ENCODE measurements around the gene SLC38A7. TPM values are rescaled to one million over a fixed set of nuclear protein-coding genes. Genes with fewer than 3 reads are reported as not detected.

Gene SLC38A7
- total RNA-seq, 1 experiment from 2014 or later = 9.8 TPM

DNA sequence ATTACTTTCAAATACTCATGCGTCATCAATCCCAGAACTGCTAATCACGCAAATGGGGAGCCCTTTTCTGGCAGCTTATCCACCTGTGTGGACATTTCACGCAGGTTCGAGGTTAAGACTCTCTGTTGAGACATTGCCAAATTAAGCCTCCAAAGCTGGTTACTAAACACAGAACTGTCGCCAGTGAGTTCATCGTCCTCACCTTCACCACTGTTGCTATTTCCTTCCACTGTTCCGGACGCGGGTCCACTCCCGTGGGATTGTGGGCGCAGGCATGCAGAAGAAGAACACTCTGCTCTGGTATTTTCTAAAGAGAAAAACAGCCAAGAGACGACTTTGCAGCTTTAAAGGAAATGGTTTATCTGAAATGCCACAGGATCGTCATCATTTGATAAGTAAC lies 33.4 kb upstream of the SLC38A7 start:
- no peaks in the 10 kb centered on the region for H3K27me3 ChIP-seq (ENCODE audit: insufficient read depth, low read length)
- no peak overlapping the region for H3K9ac ChIP-seq (ENCODE audit: low read length)
- H3K36me3 ChIP-seq (ENCODE audit: control insufficient read depth in 1 of 2, insufficient read depth in 2 of 2, low read length in 2 of 2) = peaks cover 44 to 56% of the 10 kb centered on the region in 2 experiments
- H3K9me3 ChIP-seq (ENCODE audit: control insufficient read depth in 1 of 2, insufficient read depth in 1 of 2, low read depth in 1 of 2, low read length in 2 of 2) = no peaks in the 10 kb centered on the region
- H4K20me1 ChIP-seq (ENCODE audit: insufficient read depth) = no peaks in the 10 kb centered on the region
- RAD21 ChIA-PET (ENCODE audit: low non-redundant PET in 1 of 2, low total read pairs in 2 of 2, uncharacterized antibody in 2 of 2, unreplicated experiment in 2 of 2) = no interaction called here
- no peak overlapping the region for H2AFZ ChIP-seq (ENCODE audit: low read depth, low read length, poor library complexity, severe bottlenecking)
- H3K9me2 ChIP-seq (ENCODE audit: insufficient read depth) = no peaks in the 10 kb centered on the region
- intact Hi-C loops (cut with micrococcal nuclease) = no loop called here
- TF ChIP-seq ZNF274 (IDR thresholded peaks at IDR 0.05; ENCODE audit: low read depth, low read length) (no peak), JUND (IDR thresholded peaks at IDR 0.05) (no peak), SRF (IDR thresholded peaks at IDR 0.05; ENCODE audit: low read depth) (no peak), SIN3A (IDR thresholded peaks at IDR 0.05; ENCODE audit: low read depth) (no peak), FOSL1 (IDR thresholded peaks at IDR 0.05; ENCODE audit: low read depth) (no peak), EZH2 (IDR thresholded peaks at IDR 0.05) (no peak), ELF1 (IDR thresholded peaks at IDR 0.05; ENCODE audit: borderline replicate concordance, low read depth) (no peak), SP1 (IDR thresholded peaks at IDR 0.05; ENCODE audit: low read depth) (no peak), CEBPB (IDR thresholded peaks at IDR 0.05; ENCODE audit: low read depth) (no peak), ZFX (IDR thresholded peaks at IDR 0.05) (no peak), TCF7L2 (IDR thresholded peaks at IDR 0.05; ENCODE audit: borderline replicate concordance, extremely low read depth, insufficient read depth, insufficient read length) (no peak), RAD21 (IDR thresholded peaks at IDR 0.05; ENCODE audit: low read depth) (no peak), POLR2A (IDR thresholded peaks at IDR 0.05; ENCODE audit: borderline replicate concordance, extremely low read depth, insufficient read depth, insufficient read length) (no peak)
- TF ChIP-seq, protein P1, sequence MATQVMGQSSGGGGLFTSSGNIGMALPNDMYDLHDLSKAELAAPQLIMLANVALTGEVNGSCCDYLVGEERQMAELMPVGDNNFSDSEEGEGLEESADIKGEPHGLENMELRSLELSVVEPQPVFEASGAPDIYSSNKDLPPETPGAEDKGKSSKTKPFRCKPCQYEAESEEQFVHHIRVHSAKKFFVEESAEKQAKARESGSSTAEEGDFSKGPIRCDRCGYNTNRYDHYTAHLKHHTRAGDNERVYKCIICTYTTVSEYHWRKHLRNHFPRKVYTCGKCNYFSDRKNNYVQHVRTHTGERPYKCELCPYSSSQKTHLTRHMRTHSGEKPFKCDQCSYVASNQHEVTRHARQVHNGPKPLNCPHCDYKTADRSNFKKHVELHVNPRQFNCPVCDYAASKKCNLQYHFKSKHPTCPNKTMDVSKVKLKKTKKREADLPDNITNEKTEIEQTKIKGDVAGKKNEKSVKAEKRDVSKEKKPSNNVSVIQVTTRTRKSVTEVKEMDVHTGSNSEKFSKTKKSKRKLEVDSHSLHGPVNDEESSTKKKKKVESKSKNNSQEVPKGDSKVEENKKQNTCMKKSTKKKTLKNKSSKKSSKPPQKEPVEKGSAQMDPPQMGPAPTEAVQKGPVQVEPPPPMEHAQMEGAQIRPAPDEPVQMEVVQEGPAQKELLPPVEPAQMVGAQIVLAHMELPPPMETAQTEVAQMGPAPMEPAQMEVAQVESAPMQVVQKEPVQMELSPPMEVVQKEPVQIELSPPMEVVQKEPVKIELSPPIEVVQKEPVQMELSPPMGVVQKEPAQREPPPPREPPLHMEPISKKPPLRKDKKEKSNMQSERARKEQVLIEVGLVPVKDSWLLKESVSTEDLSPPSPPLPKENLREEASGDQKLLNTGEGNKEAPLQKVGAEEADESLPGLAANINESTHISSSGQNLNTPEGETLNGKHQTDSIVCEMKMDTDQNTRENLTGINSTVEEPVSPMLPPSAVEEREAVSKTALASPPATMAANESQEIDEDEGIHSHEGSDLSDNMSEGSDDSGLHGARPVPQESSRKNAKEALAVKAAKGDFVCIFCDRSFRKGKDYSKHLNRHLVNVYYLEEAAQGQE (IDR thresholded peaks at IDR 0.05; ENCODE audit: low read depth) = no peak
- TF ChIP-seq, protein P2, sequence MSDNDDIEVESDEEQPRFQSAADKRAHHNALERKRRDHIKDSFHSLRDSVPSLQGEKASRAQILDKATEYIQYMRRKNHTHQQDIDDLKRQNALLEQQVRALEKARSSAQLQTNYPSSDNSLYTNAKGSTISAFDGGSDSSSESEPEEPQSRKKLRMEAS (IDR thresholded peaks at IDR 0.05) = no peak
- H3K4me1 ChIP-seq (ENCODE audit: control insufficient read depth in 1 of 2, insufficient read depth in 2 of 2, low read length in 2 of 2) = no peaks in the 10 kb centered on the region
- BruUV-seq (replicated peaks) = no TSS peak
- DNase-seq (ENCODE audit: low read depth, low spot score) (no peak), ATAC-seq (no peak)
- POLR2A ChIA-PET = no interaction called here
- H3K27ac ChIP-seq (ENCODE audit: low read depth, low read length) = no peak overlapping the region
- H3K79me2 ChIP-seq (ENCODE audit: insufficient read depth, low read length) = no peaks in the 10 kb centered on the region; the same call in 1 of the 2 replicates
- CTCF ChIA-PET = no interaction called here
- H3K4me2 ChIP-seq (ENCODE audit: low read length) = no peak overlapping the region
- no peak overlapping the region for H3K4me3 ChIP-seq (replicated peaks in 1 of 2; ENCODE audit: low read depth in 1 of 2, low read length in 2 of 2)
